Measurements from ENCODE around the gene IRX6. TPM values are rescaled to one million over a fixed set of nuclear protein-coding genes. Genes with fewer than 3 reads are reported as not detected.

Gene IRX6
- total RNA-seq, 1 donor from 2014 or later, result not detected

- DNase-seq (ENCODE audit: low spot score), result no peak
Observed at GRCh38 chr16:55324285-55325079, 479 bp downstream of the IRX6 start.

DNA sequence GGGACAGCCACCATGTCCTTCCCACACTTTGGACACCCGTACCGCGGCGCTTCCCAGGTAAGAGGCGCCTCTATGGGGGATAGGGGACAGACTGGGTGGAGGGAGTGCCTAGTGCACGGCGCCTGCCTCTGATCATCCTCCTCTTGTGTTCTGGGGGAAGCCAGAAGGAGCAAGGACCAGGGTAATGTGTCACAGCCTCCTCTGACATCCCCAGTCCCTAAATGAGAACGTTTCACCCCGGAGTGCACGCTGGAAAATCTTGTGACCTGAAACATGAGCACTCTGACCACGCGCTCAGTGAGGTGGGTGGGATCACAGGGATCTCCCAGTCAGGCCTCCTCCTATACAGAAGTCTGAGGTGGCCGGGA, 1.1 kb downstream of the IRX6 start:
- no peak for DNase-seq (ENCODE audit: low spot score)

- DNase-seq (ENCODE audit: low spot score), result no peak
Observed at GRCh38 chr16:55325458-55326109, 1.6 kb downstream of the IRX6 start.

- DNase-seq (ENCODE audit: low spot score), result no peak
Observed at GRCh38 chr16:55326261-55327092, 2.5 kb downstream of the IRX6 start.

DNA sequence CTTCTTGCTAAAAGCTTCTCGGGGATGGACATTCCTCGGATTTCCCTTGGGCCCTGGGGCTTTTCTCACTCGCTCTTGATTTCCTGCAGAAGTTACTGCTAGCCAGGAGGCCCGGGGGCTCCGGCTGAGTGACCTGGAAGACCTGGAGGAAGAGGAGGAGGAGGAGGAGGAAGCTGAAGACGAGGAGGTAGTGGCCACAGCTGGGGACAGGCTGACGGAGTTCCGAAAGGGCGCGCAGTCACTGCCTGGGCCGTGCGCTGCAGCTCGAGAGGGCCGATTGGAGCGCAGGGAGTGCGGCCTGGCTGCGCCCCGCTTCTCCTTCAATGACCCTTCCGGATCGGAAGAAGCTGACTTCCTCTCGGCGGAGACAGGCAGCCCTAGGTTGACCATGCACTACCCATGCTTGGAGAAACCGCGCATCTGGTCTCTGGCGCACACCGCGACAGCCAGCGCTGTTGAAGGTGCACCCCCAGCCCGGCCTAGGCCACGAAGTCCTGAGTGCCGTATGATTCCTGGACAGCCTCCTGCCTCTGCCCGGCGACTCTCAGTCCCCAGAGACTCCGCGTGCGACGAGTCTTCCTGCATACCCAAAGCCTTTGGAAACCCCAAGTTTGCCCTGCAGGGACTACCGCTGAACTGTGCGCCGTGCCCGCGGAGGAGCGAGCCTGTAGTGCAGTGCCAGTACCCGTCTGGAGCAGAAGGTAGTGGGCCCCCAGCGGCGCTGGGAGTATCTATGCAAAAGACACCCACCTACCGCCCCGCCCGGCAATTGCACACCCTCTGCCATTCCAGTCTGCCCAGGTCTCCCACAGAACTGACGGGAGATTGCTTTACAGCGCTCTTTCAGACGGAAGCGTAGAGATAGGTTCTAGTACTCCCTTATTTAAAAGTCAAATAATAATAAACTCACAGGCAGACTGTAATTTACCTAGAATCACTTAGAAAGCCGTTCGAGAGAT, 4.9 kb downstream of the IRX6 start:
- DNase-seq (ENCODE audit: low spot score), result no peak

- no peak for DNase-seq (ENCODE audit: low spot score)
Observed at GRCh38 chr16:55329791-55330428, 5.9 kb downstream of the IRX6 start.

DNA sequence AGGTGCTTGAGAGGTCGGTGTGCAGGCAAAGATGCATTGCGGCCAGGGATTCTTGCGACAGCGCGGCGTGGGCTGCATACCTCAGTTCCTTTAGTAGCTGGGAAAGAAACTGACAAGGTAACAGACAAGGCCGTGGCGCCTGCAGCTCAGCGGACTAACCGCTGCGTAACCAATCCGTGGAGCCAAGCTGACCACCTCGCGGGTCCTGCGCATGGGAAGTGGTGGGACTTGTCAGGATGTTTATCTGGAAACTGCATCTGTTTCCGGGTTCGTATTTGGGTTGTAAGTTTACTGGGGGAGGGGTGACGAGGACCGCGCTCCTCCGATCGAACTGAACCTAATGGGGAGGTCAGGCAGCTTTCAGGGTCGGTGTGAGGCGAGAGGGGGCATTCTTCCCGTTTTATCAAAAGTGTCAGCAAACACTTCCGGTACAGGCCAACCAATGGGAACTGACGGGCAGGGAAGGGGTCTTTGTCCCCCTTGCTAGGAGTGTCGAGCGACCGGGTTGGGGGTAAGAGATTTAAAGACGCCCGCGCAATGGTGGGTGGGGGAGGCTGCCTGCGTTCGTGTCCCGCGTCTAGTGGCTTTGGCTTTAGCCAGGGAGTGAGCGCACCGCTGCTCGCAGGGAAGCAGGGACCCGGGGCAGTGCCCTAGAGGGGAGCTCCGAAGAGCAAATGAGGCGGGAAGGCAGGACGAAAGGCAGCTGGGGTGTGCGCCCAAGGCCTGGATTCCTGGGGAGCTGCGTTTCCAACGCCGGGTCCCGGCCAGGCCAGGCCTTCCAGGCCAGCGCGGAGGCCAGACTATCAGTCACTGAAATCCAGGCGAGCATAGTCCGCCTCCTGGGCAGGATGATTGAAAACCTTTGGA, 7.0 kb downstream of the IRX6 start:
- DNase-seq (ENCODE audit: low spot score), result no peak

- DNase-seq (ENCODE audit: low spot score), result no peak
Observed at GRCh38 chr16:55331648-55332185, 7.7 kb downstream of the IRX6 start.

- DNase-seq (ENCODE audit: low spot score), result no peak
Observed at GRCh38 chr16:55333684-55334083, 9.7 kb downstream of the IRX6 start.

DNA sequence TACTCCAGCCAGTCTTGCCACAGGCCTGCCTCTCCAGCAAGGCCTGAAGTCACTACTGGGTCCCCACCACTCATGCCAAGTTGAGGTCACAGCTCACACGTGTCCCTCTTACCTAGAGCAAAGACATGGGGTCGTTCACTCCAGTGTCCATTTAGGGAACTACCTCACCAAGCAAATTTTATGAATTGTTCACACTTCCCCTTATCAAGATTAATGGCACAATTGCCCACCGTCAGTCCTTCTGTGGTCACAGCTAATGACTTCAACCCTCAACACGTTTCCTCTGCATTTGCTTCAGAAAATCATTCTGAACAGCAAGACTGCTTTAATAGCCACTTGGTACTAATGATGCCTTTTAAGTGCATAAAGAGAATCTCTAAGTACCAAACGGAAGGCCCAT, 14.6 kb downstream of the IRX6 start:
- no peak for DNase-seq (ENCODE audit: low spot score)

DNA sequence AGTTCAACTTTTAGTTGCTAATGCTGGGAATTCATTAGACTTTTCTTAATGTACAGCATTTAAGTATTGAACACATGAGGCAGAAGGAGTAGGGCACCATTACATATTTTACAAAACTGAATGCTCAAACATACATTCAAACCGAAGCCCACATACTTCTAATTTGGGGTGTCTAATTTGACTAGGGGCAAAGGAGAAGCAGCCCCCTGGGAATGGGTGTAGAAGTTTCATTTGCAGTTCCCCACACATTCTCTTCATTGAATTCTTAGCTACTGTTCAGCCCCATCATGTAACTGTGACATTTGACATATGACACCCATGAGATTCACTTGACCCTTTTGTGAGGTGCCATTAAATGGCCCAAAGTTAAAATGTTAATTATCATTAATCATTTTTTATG, 16.4 kb downstream of the IRX6 start:
- DNase-seq (ENCODE audit: low spot score), result no peak

DNA sequence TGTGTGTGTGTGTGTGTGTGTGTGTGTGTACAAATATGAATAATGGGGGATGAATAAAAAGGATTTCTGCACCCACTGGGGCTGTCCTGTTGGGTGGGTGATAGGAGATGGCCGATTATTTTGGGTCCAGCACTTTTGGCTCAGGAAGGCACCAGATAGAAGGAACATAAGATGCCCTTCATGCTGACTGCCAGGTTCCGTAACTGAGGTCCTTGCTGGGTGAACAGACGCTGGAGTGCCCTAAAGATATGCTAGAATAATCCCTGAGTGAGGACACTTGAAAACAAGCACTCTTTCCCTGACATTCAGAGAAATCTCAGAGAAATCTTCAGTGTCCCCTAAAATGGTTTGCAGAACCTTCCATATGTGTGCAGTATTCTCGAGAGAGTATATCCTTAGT, 17.7 kb downstream of the IRX6 start:
- no peak for DNase-seq (ENCODE audit: low spot score)

DNA sequence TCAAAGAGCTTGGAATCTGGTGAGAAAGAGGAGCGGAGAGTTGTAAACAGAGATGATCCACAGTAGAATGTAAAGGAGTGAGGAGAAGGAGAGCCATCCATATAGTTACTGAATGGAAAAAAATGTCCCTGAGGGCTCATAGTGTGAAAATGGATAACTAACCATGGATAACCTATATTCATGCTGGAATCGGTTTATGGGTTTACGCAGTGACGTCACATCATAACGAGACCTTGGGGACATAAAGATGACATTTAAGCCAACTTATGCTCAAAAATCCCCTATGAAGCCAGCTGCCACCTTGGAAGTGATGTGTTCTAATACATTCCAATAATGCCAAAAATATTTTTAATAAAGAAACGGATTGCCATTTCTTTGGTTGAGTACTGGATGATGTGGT, 22.5 kb downstream of the IRX6 start:
- DNase-seq (ENCODE audit: low spot score), result no peak

GRCh38 chr16:55349867-55350266, 25.9 kb downstream of the IRX6 start:
- no peak for DNase-seq (ENCODE audit: low spot score)

- no peak for DNase-seq (ENCODE audit: low spot score)
Observed at GRCh38 chr16:55350984-55351383, 27.0 kb downstream of the IRX6 start.

GRCh38 chr16:55351936-55352335, 27.9 kb downstream of the IRX6 start:
- DNase-seq (ENCODE audit: low spot score), result no peak

- DNase-seq (ENCODE audit: low spot score), result no peak
Observed at GRCh38 chr16:55357241-55357640, 33.2 kb downstream of the IRX6 start.

DNA sequence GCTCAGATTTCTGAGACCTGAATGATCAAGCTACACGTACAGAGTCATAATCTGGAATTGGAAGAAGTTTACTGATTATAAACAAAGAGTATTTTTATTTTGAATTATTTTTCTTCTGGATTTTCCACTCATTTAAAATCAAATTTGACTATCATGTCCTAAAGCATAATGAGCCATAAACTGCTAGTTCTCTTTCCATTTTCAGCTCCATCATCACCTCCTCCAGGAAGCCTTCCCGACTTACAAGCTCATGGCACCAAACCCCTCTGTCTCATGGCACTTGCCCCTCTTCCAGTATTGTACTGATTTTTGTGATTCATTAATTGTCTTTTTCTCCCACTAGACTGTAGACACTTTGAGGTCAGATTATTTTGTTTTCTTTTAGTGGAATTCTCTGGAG, 35.9 kb downstream of the IRX6 start:
- DNase-seq (ENCODE audit: low spot score), result no peak

DNA sequence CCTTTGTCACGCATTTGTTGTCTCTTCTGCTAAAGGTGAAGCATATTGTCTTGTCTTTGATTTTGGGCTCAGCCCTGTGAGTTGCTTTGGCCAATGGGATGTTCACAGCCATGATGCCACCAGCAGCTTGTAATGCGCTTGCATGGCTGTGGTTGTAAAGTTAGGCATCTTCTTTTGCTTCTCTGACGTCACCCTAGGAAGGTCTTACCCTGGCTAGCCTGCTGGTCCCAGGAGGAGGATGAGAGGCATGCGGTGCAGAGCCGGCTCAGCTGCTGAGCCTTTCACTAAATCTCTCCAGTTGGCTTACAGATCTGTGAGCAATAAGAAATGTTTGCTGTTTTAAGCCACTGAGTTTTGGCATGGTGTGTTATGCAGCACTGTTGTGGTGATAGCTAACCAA, 40.8 kb downstream of the IRX6 start:
- no peak for DNase-seq (ENCODE audit: low spot score)

- no peak for DNase-seq (ENCODE audit: low spot score)
Observed at GRCh38 chr16:55367301-55367811, 43.4 kb downstream of the IRX6 start.

Data from ureter (tissue), 1 donor.